ENCODE measurements around the gene ACTG1. TPM values are rescaled to one million over a fixed set of nuclear protein-coding genes. Genes with fewer than 3 reads are reported as not detected.

Gene ACTG1
- polyA plus RNA-seq, 1 of the 3 experiments (the other 2 are of a cell fraction), result 7,871 TPM

- CTCF ChIA-PET, result interaction anchor here (0.6 to 4.2 kb wide), 24 partner anchors 8 to 567 kb away, joined by 3 to 39 read pairs (median 4); partner anchors contain the start of genes ACTG1, FAAP100 and FSCN2
Observed at GRCh38 chr17:81537856-81538555, 25.4 kb upstream of the ACTG1 start.

More at GRCh38 chr17:81537856-81538555, 25.4 kb upstream of the ACTG1 start:
- H3K4me2 ChIP-seq, result no peak overlapping the region
- H3K4me3 ChIP-seq (ENCODE audit: low read depth in 2 of 2, low read length in 1 of 2), result no peak overlapping the region
- no peaks in the 10 kb centered on the region for H3K27me3 ChIP-seq (ENCODE audit: insufficient read depth)
- H3K4me1 ChIP-seq (ENCODE audit: control insufficient read depth in 1 of 2, insufficient read depth in 2 of 2, low read depth in 1 of 2, low read length in 1 of 2), result peaks cover 0 to 35% of the 10 kb centered on the region in 2 experiments; a peak in 1 of 4 replicates
- TF ChIP-seq FOXJ3 (CRISPR knock-in tag; IDR thresholded peaks at IDR 0.05) (no peak), USF1 (IDR thresholded peaks at IDR 0.05; ENCODE audit: borderline replicate concordance, low read depth) (no peak), NRF1 (IDR thresholded peaks at IDR 0.05; ENCODE audit: low read depth, low read length) (no peak), NFIC (IDR thresholded peaks at IDR 0.05; ENCODE audit: borderline replicate concordance) (no peak), TAF1 (IDR thresholded peaks at IDR 0.05; ENCODE audit: borderline replicate concordance, low read depth, low read length) (no peak), RAD21 (IDR thresholded peaks at IDR 0.05; ENCODE audit: low read length) (no peak), CHD2 (IDR thresholded peaks at IDR 0.05; ENCODE audit: low read length, partially characterized antibody) (no peak), TEAD4 (IDR thresholded peaks at IDR 0.05; ENCODE audit: borderline replicate concordance, insufficient read depth) (no peak), REST (IDR thresholded peaks at IDR 0.05; ENCODE audit: low read depth, low read length) (no peak), RXRA (IDR thresholded peaks at IDR 0.05; ENCODE audit: borderline replicate concordance, low read depth) (no peak), EZH2phosphoT487 (IDR thresholded peaks at IDR 0.05; ENCODE audit: borderline replicate concordance, low read depth) (no peak), POLR2AphosphoS5 (IDR thresholded peaks at IDR 0.05; ENCODE audit: low read depth, low read length) (no peak)
- no peaks in the 10 kb centered on the region for H3K9me3 ChIP-seq
- no peak overlapping the region for H2AFZ ChIP-seq (ENCODE audit: low read depth)
- no peaks in the 10 kb centered on the region for H3K9me2 ChIP-seq
- H3K36me3 ChIP-seq (replicated peaks in 1 of 2; ENCODE audit: control insufficient read depth in 1 of 2, insufficient read depth in 2 of 2, low read length in 1 of 2), result peaks cover 4 to 26% of the 10 kb centered on the region in 2 experiments
- 91% methylated on average over 21 of the region's 26 CpGs for WGBS (ENCODE audit: low lambda C conversion rate)
- POLR2A ChIA-PET, result interaction anchor here (1.0 to 1.1 kb wide), 2 partner anchors 29 to 32 kb away, joined by 3 to 4 read pairs; no protein-coding TSS in a partner anchor
- H3K79me2 ChIP-seq (ENCODE audit: insufficient read depth), result no peaks in the 10 kb centered on the region
- no peak for DNase-seq
- H3K9ac ChIP-seq, result no peak overlapping the region
- H3F3A ChIP-seq (replicated peaks; ENCODE audit: insufficient read depth), result peaks cover 19% of the 10 kb centered on the region
- H3K27ac ChIP-seq (ENCODE audit: low read depth in 2 of 2, low read length in 1 of 2), result no peak overlapping the region
- peaks cover 9% of the 10 kb centered on the region; the same call in 1 of the 2 replicates for H4K20me1 ChIP-seq (ENCODE audit: insufficient read depth)

Data from SK-N-SH (cell line).